GM12875 (cell line): ENCODE results near the gene STX1A.
"Not testable (repeated sequence)": the region's sequence is repeated elsewhere in the genome, so short reads cannot be mapped to it uniquely, and the experiment has no call there.

Experiments
- H3K4me3 ChIP-seq: one replicate; pipeline ENCODE4 v1.5.1; 2011; ENCODE audit warnings: low read depth, low read length, control low read depth
- CTCF ChIP-seq: IDR thresholded peaks from 2 replicates; pipeline ENCODE4 v1.5.1; 2011; ENCODE audit warnings: low read depth, mild to moderate bottlenecking, control low read depth, inconsistent platforms, low read length, moderate library complexity, borderline replicate concordance; ENCODE audit not compliant: insufficient read depth

STX1A gene

GRCh38 chr7:73680501-73680900 is 39.0 kb downstream of the STX1A start:
- TF ChIP-seq CTCF = no peak
- H3K4me3 ChIP-seq = no peak overlapping the region

GRCh38 chr7:73679709-73680108 is 39.8 kb downstream of the STX1A start:
- no peak for TF ChIP-seq CTCF
- no peak overlapping the region for H3K4me3 ChIP-seq

DNA sequence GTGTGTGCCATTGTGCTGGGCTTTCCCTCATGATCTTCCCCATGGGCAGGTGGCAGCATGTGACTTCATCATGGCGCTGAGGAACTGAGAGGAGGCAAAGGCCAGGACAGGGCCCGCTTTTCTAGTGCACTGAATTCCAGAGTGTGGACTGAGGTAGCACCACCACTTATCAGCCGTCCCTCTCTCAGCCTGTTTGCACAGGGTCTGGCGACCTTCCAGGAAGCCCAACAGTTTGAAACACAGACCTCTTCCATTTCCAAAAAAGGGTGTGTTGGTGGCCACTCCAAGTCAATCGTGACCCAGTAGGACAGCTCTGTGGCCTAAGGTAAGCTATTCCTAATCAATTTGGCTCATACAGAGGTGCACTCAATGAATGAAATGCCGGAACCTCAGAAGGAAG is 40.6 kb downstream of the STX1A start:
- no peak for TF ChIP-seq CTCF
- no peak overlapping the region for H3K4me3 ChIP-seq

GRCh38 chr7:73676062-73676461 is 43.4 kb downstream of the STX1A start:
- not testable (repeated sequence) for H3K4me3 ChIP-seq

DNA sequence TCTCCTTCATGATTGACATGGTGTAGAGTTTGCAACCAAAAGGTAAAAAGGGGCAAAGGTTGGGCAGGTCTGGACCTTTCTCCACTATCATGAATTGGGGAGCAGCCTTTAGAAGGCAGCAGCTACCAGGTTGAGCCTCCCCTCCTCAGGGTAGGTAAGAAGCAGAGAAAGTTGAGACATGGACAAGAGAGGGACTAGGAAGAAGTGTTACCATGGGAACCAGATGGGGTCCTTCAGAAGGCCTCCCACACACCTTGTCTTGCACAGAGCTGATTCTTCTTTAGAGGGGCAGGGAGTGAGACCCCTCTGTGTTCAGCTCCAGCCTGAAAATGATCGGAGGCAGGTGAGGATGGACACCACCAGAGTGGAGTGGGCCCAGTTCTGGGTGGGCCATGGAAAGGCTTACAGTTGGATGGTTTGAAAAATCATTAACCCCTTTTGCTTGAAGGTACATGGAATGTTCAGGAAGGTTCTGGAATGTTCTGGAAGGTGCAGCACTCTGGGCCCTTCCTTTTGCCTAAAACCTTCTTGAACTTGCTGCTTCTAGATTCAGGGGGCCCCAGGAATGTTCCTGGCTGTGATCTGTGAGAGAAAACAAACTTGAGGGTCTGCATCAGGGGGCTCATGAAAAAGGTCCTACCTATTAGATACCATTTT is 44.9 kb downstream of the STX1A start:
- no peak for TF ChIP-seq CTCF

DNA sequence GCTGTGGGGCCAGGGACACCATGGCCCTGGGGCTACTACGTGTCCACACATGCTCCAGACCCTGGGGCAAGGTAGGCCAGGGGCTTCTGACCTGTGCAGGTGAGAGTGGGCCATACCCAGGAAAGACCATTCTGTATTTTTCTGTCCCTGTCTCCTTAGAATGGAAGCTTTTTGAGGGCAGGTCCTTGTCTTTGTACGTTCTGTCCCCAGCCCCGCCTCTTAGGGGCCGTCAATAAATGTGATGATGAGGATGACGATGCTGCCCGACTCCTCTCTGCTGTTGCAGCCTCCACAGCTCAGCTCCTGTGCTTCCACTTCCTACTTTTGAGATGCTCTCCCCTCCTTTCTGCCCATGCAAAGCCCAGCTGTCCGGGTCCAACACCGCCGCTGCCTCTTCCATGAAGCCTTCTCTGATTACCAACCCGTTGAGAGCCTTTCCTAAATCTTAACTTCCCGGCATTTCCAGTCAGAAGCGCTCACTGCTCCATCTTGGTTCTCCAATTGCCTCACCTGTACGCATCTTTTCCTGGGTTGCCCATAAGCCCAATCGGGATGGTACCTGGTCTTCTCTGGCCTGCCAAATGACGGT is 47.5 kb downstream of the STX1A start:
- H3K4me3 ChIP-seq = no peak overlapping the region
- no peak for TF ChIP-seq CTCF

More for the DNA sequence above, 44.9 kb downstream of the STX1A start:
- H3K4me3 ChIP-seq = no peak overlapping the region

DNA sequence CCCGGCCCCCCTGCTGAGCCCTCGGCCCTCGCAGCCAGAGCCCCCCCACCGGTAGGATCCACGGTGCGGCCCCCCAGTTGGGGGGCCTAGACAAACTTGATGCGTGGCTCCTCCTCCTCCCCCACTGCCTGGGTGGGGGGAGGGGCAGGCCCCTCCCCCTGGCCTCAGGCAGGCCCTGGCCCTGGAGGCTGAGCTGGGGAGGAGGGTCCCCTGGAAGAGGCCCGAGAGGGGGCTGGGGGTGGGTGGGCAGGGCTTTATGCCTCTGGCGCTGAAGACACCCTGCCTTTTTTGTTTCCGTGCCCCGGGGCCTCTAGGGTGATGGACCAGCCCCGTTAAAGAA is 48.2 kb downstream of the STX1A start:
- no peak overlapping the region for H3K4me3 ChIP-seq
- no peak for TF ChIP-seq CTCF
